K562 (cell line): ENCODE results near the gene MEIS1. TPM values are rescaled to one million over a fixed set of nuclear protein-coding genes. Genes with fewer than 3 reads are reported as not detected.
A peak's percentile ranks its signal among the peaks of the same experiment; 100 is the strongest.

Experiments used
- CTBP1 ChIP-seq: fragments of 450-650 bp; IDR thresholded peaks from 2 replicates; pipeline ENCODE4 v1.6.1; 2016; ENCODE audit warnings: borderline replicate concordance
- E2F6 ChIP-seq, 2 experiments: IDR thresholded peaks; 2 replicates each; pipeline ENCODE4 v1.6.1; 2011; ENCODE audit warnings: borderline replicate concordance in 1 of 2, control low read depth in 1 of 2, low read depth in 1 of 2, low read length in 1 of 2, mild to moderate bottlenecking in 1 of 2, mixed read lengths in 1 of 2, moderate library complexity in 1 of 2; ENCODE audit not compliant: insufficient read depth in 1 of 2, insufficient read length in 1 of 2, poor library complexity in 1 of 2, severe bottlenecking in 1 of 2; ENCODE audit errors: extremely low read depth in 1 of 2
- EHMT2 ChIP-seq: fragments of 450-650 bp; IDR thresholded peaks from 2 replicates; pipeline ENCODE4 v1.6.1; 2018; ENCODE audit warnings: antibody characterized with exemption
- FUS ChIP-seq: fragments of 200-400 bp; formaldehyde crosslinking; optimal IDR thresholded peaks from 2 replicates; pipeline ENCODE3; 2017; ENCODE audit warnings: low read depth, low read length
- HNRNPL ChIP-seq: fragments of 200-400 bp; formaldehyde crosslinking; IDR thresholded peaks from 2 replicates; pipeline ENCODE4 v1.6.1; 2017; ENCODE audit warnings: low read depth, mild to moderate bottlenecking, low read length
- JUND ChIP-seq, 2 experiments: IDR thresholded peaks; 2 replicates in 1 of 2; 3 replicates in 1 of 2; pipeline ENCODE4 v1.6.1; 2011; ENCODE audit warnings: borderline replicate concordance in 2 of 2, low read depth in 2 of 2, low read length in 2 of 2, improper control_type of control experiment in 1 of 2, missing biosample characterization in 1 of 2, missing genetic modification characterization in 1 of 2, missing genetic modification reagents in 1 of 2
- MAFG ChIP-seq: fragments of 450-650 bp; conservative IDR thresholded peaks from 2 replicates; pipeline ENCODE4 v1.6.1; 2016; ENCODE audit warnings: missing genetic modification characterization, missing compliant biosample characterization
- NR2C2 ChIP-seq, 2 experiments: fragments of 200-800 bp in 1 of 2; sonication (Bioruptor generic) in 1 of 2; sonication (generic) in 1 of 2; formaldehyde crosslinking in 1 of 2; IDR thresholded peaks; 2 replicates each; pipeline versions ENCODE4 v1.6.1 to v1.8.0; 2016 to 2022; ENCODE audit warnings: mild to moderate bottlenecking in 1 of 2, missing compliant biosample characterization in 1 of 2, missing genetic modification characterization in 1 of 2, missing genetic modification reagents in 1 of 2
- PBX2 ChIP-seq, 2 experiments: IDR thresholded peaks in 1 of 2; conservative IDR thresholded peaks in 1 of 2; 2 replicates each; pipeline ENCODE4 v1.6.1; 2016; ENCODE audit warnings: low read depth in 2 of 2, mild to moderate bottlenecking in 1 of 2, missing compliant biosample characterization in 1 of 2, missing genetic modification characterization in 1 of 2, moderate library complexity in 1 of 2
- SMARCB1 ChIP-seq: IDR thresholded peaks from 2 replicates; pipeline ENCODE4 v1.6.1; 2011; ENCODE audit warnings: improper control_type of control experiment, low read depth; ENCODE audit not compliant: insufficient read length
- ZNF212 ChIP-seq: fragments of 450-650 bp; formaldehyde crosslinking; IDR thresholded peaks from 2 replicates; pipeline ENCODE4 v1.4.0; 2020; ENCODE audit warnings: mild to moderate bottlenecking
- polyA plus RNA-seq, 8 experiments: library from polyadenylated mRNA; depleted of rRNA in 4 of 8; stranded (reverse) in 5 of 8; unstranded in 3 of 8; fragments of >200 nt; fragmentation: Nextera tagmentation in 2 of 8; fragmentation: Illumina TruSeq in 1 of 8; extraction: Ambion mirVana in 2 of 8; extraction: Trizol in 1 of 8; gene quantifications; 2 replicates each; pipeline versions ENCODE4 v1.2.1 to v1.2.3, GENCODE V29; 2011 to 2014; ENCODE audit warnings: inconsistent platforms in 1 of 8, missing spikeins in 1 of 8
- total RNA-seq, 7 experiments: library from RNA; depleted of rRNA in 6 of 7; stranded (reverse); fragments of >200 nt in 6 of 7; fragmentation: Illumina TruSeq in 2 of 7; extraction: Trizol in 2 of 7; gene quantifications; 2 replicates each; pipeline versions ENCODE4 v1.2.1 to v1.2.3, GENCODE V29; 2011 to 2021; ENCODE audit warnings: low replicate concordance in 1 of 7
- TF ChIP-seq, protein P1 (sequence below), 2 experiments: fragments of 250-450 bp in 1 of 2; fragments of 450-650 bp in 1 of 2; sonication (Bioruptor Pico) in 1 of 2; IDR thresholded peaks; 2 replicates each; pipeline versions ENCODE4 v1.6.1 to v1.8.0; 2016 to 2021; ENCODE audit warnings: mild to moderate bottlenecking in 2 of 2, moderate library complexity in 2 of 2, missing compliant biosample characterization in 1 of 2, missing genetic modification characterization in 1 of 2
- TF ChIP-seq, protein P2 (sequence below), 2 experiments: fragments of 450-650 bp in 1 of 2; sonication (generic) in 1 of 2; formaldehyde crosslinking in 1 of 2; IDR thresholded peaks in 1 of 2; conservative IDR thresholded peaks in 1 of 2; 2 replicates each; pipeline versions ENCODE4 v1.6.1 to v1.8.1; 2016 to 2023; ENCODE audit warnings: mild to moderate bottlenecking in 2 of 2, moderate library complexity in 2 of 2, inconsistent platforms in 1 of 2, missing genetic modification reagents in 1 of 2

MEIS1 gene
- total and polyA plus RNA-seq, 9 of the 15 experiments (the other 6 are each of a cell fraction or from before 2014, with no cell fraction given) = 2.3 to 9.0 (median 5.9) TPM

GRCh38 chr2:66389651-66390131, 45.2 kb upstream of the MEIS1 start (continued):
- TF ChIP-seq, protein P1, sequence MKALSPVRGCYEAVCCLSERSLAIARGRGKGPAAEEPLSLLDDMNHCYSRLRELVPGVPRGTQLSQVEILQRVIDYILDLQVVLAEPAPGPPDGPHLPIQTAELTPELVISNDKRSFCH (CRISPR knock-in tag; IDR thresholded peaks at IDR 0.05) = no peak
- TF ChIP-seq, protein P1 (tag; IDR thresholded peaks at IDR 0.05) = no peak
- TF ChIP-seq E2F6 (IDR thresholded peaks at IDR 0.05; ENCODE audit: borderline replicate concordance in 1 of 2, extremely low read depth in 1 of 2, insufficient read depth in 1 of 2, insufficient read length in 1 of 2, low read depth in 1 of 2, low read length in 1 of 2, poor library complexity in 1 of 2, severe bottlenecking in 1 of 2) (no peak), NR2C2 (CRISPR knock-in tag; IDR thresholded peaks at IDR 0.05) (no peak), NR2C2 (tag; IDR thresholded peaks at IDR 0.05) (peak; percentile 16; the same call in 1 of the 2 replicates), JUND (IDR thresholded peaks at IDR 0.05; ENCODE audit: borderline replicate concordance, low read depth, low read length) (peak; percentile 80), JUND (tag; IDR thresholded peaks at IDR 0.05; ENCODE audit: borderline replicate concordance, low read depth, low read length) (peak; percentile 87; the same call in 2 of the 3 replicates), EHMT2 (no peak), FUS (no peak), SMARCB1 (no peak), CTBP1 (peak; percentile 25; the same call in 1 of the 2 replicates), ZNF212 (CRISPR knock-in tag) (no peak), HNRNPL (no peak), MAFG (no peak), PBX2 (CRISPR knock-in tag; IDR thresholded peaks at IDR 0.05; ENCODE audit: low read depth) (no peak), PBX2 (tag; conservative IDR thresholded peaks at IDR 0.05; ENCODE audit: low read depth) (peak; percentile 85)
- TF ChIP-seq, protein P2, sequence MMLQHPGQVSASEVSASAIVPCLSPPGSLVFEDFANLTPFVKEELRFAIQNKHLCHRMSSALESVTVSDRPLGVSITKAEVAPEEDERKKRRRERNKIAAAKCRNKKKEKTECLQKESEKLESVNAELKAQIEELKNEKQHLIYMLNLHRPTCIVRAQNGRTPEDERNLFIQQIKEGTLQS (IDR thresholded peaks at IDR 0.05) = peak; percentile 65
- TF ChIP-seq, protein P2 (CRISPR knock-in tag; conservative IDR thresholded peaks at IDR 0.05) = no peak; the same call in 1 of the 2 replicates
